Hippocampal formation (tissue), 2 donors: Measurements from ENCODE around the gene CIDEB.

ENCODE experiments used
- DNase-seq, 2 donors: peaks; one replicate each; lab custom pipeline; 2025; lab: John Stamatoyannopoulos, UW

The CIDEB gene

DNA sequence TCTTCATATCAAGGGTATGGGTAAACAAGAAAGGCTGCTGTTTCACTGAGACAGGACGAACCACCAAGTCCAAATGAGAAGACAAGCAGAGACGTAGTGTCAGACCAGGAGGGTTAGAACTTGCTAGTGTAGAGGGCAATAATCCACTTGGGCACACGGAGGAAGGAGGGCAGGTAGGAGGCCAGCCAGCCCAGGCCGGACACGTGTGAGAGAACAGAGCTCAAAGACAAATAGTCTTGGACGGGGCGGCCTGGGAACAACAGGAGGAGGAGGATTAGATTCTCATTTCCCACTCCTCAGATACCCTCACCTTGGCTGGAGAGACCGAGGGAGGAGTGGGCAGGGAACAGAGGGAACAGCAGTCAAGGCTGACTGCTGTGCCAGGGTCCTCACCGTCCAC lies 17.0 kb downstream of the CIDEB start:
- DNase-seq = no peak

DNA sequence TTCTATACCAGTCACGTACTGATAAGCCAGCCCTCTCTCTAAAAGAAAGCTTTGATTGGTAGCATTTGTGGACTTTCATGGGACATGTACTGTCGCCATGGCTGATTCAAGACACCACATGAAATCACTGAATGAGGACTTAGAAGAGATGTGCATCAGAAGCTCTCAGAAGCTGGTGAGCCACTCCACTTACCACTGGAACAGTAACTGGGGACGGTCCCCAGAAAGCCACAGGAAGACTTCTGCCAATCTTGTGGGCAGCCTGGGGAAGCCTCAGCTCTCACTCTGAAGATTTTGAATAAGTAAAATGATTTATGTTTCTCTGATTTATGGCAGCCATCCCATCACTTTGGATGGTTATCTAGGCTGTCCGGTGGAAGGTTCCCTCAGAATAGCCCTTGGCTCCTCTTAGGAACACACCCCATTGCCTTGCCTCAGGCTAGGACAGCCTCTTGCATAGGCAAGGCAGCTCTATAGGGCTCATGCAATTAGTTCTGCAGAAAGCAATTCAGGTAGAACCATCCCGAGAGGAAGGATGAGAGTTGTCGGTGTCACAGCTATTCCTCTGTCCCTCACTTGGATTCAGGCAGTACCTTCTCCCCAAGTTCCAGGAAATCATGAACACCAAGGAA lies 18.0 kb downstream of the CIDEB start:
- DNase-seq = no peak

DNA sequence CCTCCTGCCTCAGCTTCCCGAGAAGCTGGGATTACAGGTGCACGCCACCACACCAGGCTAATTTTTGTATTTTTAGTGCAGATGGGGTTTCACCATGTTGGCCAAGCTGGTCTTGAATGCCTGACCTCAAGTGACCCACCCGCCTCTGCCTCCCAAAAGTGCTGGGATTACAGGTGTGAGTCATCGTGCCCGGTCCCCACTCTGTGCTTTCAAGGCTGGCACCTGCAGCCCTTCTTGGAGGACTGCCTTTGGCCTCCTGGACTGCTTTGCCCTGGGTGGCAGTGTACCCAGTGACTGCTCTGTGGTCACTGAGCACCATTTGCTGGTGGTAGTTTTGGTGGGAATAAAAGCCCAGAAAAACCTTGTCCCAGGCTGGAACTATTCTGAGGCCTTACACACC lies 20.8 kb downstream of the CIDEB start:
- no peak for DNase-seq

DNA sequence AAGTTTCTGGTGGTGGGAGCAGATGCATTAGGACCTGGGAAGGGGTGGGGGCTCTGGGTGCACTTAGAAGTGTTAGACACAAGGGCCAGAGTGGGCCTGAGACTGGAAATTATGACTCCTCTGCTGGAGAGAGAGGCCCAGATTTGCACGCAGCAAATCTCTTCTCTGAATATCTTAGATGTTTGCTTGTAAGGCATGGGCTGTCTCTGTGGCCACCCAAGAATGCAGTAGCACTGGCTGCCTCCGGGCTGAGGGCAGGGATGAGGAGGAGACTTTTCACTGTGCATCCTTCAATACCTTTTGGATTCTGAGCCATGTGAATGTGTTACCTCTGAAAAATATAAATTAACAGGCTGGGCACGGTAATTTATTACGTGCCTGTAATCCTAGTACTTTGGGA lies 22.4 kb downstream of the CIDEB start:
- DNase-seq = no peak

DNA sequence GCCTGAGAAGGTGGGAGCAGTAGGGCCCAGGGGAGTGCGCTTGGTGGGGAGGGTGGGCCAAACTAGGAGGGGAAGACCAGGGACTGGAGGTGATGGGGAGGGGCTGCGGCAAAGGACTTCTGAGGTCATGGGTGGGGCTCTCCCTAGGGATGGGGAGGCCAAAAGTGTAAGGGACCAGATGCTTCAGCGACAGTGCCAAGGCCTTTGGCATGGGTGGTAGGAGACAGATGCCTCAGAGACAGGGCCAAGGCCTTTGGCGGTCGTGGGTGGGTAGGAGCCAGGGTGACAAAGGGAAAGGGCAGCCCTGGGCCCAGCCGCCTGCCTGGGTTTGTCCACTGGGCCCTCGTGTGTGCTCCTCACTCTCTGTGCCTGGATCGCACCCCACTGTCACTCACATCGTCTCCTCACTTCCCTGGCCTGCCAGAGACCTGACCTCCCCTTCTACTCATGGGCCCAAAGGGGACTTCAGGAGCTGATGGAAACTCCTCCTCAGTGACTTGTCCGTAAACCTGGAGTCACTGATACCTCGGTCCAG lies 23.2 kb downstream of the CIDEB start:
- DNase-seq = no peak

DNA sequence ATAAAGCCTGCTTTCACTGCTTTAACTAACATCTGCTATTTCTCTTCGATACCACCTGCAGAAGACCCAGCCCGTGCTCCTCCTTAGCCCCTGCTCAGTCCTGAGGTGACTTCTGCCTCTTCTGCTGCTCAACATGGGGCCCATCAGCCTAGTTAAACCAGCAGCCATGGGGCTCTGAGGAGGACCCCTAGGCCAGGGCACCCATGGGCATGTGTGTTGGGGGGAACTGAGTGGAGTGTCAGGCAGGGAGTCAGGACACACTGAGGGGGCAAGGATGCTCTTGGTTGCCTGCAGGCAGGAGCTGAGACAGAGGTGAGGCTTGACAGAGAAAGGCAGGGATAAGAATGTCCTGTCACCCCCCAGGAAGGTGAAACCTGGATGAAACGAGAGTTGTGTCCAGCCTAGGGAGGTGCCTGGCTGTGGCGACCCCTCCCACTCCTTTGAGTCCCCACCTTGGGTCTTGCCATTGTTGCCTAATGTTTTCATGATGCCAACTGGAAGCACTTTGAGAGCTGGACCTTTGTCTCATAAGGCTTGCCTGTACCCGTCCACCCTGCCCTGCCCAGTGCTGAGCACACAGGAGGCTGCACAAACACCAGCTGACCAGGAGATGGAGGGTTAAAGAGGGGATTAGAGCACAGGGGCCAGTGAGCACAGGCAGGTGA lies 23.8 kb downstream of the CIDEB start:
- DNase-seq = no peak

DNA sequence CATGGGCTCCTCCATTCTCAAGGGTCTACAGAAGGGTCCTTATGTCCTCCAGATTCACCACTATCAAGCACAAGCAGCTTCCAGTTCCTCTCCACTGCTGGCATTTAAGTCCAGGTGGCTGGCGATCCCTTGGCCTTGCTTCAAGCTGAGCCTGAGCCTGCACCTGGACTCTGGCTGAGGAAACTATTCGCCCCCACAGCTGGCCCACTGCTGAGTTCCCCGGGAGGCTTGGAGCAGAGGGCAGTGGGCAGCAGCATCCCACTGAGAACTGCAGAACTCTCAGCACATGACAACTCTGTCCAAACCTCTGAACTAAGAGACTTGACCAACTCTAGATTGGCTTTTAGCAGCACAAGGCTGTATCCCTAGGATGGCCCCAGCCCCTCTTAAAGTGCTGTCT lies 25.0 kb downstream of the CIDEB start:
- no peak for DNase-seq

DNA sequence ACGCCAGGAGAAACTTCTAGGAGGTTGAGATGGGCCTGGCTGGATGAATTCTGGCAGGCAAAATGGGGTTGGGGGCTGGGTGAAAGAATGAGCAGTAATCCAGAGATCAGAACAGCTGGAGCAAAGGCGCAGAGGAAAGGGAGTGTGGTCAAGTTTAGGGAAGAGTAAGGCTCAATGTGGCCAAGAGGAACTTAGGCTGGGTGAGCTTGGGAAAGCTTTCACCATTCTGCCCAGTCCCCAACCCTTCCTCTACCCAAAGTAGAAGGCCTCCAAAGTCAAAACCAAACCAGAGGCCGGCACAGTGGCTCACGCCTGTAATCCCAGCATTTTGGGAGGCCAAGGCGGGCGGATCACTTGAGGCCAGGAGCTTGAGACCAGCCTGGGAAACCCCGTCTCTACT lies 26.1 kb downstream of the CIDEB start:
- DNase-seq = no peak

DNA sequence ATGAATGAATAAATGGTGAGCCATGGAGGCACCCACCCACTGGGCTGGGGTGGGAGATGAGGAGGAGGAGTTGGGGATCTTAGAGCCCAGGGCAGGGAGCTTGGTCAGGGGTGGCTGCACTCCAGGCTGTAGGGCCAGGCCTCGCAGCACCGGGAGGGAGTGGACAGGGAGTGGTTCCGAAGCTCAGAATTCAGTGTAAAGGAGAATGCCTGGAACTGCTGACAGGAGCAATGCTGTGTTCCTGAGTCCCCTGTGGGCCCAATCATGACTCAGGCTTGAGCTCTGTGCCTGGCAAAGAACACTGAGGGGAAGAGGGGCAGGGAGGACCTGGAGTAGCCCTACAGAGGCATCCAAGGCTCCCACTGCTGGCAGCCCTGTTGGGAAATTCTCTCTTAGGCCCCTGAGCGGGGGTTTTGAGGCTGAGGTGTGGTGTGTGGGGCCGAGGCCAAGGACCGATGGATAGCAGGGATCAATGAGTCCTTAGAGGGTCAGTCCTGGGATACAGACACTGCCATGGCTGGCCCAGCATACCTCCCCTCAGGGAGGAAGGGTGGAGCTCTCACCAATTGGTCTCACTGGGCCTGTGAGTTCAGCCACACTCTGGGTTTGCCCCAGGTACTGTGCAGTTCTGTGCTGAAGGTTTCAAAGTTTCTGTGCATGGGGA lies 26.8 kb downstream of the CIDEB start:
- DNase-seq = no peak

DNA sequence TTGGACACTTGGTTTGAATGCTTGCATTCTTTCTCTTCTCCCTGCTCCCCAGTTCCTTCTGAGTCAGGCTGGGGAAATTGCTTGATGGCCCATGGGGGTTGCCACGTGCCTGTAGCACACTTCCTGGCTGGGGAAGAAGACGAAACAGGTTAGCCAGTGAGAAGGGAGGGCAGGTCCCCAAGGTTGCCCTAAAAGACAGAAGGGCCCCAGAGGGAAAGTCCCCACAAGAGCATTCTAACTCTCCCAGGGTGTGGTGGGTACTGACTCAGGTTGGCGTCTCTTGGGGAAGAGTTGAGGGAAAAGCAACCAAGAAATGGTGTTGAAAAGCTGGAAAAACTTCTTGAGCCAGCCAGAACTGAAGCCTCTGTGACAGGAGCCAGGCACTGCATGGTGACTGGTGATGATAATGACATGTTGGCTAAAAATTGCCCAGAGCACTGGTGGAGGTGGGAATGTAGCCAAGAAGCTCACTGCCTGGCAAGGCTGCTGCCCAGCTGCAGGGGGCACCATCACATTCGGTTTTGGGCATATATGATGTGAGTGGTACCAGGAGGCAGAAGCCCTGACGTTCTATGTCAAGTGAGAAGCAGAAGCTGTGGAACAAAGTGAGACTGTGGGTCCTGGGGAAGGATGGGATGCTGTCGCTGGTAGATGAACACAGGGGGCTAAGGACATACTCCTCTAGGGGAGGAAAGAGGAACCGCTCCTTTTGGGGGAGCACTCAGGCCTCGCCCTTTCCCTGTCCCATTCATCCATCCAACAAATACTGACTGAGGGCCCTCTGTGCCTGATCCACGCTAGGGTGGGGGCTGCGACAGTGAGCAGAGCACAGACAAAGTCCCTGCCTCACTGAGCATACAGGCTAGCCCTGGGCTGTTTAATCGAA lies 28.2 kb downstream of the CIDEB start:
- peak; percentile 17 to 43 for DNase-seq

DNA sequence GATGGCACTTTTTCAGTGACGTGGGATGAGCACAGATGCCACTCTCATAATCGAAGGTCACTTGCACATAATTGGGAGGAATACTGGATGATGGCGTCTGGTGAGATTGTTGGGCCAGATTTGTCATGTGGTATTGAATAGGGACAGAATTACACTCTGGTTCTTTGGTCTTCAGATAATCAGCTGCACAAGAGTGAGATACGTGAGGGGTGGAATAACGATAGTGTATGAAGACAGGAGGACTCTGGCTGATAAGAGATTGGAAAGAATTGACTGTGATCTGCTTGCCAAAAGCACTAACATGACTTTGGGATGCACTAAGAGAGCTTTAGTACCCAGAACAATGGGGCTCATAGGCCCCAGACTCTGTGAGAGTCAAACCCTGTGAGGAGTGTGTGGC lies 29.4 kb downstream of the CIDEB start:
- DNase-seq = no peak

DNA sequence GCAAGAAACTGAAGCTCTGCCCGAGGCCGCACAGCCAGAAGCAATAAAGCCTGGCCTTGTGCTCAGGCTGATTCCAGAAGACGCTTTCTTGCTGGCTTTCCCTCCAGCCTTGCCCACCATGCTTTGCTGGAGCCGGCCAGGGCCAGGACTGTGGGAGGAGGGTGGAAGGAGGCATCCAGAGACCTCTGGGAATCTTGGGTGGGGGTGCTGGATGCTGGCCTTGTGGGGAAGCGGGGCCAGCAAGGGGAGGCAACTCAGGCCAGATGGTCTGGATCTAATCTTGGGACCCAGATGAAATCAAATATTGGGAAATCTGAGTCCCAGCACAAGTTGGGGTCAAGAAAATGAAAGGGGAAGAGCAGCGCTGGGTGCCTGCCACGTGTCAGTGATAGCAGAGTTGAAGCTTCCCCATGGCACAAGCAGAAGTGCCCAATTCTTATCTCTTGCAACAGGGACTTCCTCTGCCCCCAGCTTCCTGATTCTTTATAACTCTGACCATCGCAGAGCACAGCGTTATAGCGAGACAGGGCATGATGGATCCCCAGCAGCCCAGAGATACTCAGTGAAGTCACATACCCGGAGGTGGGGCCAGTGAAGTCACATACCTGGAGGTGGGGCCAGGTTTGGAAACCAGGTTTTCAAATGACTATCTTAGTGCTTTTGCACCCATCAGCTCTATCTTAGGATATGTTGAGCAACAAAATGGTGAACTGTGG lies 30.0 kb downstream of the CIDEB start:
- no peak for DNase-seq

DNA sequence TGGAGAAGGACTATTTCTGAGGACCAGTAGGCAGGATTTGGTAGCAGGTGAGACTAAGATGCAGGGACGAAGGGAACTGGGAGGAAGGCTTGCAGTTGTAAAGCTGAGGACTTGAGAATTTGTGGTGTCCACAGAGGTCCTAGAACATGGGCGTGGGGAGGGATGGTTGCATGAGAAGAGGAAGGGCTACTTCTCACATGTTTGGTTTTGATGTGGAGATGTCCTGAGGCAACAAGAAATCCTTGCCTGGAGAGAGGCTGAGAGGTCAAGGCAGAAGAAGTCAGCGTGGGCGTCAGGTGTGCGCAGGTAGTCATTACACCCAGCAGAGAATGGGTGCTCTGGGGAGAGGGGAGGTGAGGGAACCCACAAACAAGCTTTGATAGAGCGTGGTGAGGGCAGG lies 30.7 kb downstream of the CIDEB start:
- DNase-seq = no peak

DNA sequence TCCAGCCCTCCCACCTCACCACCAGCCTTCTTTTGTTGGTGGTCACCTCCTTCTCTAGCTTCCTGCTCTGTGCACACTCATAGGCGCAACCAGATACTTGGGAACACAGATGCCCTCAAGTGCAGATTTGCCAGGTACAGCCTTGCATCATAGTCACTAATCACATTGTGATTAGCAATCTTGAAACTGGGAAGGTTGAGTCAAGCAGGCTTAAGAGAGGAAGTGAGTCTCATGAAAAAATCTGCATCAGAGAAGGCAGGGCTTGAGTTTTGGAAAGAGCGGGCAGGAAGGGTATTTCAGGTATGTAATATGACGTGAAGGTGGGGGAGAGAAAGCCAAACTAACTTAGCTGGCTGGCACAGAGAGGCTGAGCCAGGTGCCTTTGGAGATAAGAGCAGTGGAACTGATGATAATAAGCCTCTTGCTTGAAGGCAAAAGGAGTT lies 33.7 kb downstream of the CIDEB start:
- no peak for DNase-seq

DNA sequence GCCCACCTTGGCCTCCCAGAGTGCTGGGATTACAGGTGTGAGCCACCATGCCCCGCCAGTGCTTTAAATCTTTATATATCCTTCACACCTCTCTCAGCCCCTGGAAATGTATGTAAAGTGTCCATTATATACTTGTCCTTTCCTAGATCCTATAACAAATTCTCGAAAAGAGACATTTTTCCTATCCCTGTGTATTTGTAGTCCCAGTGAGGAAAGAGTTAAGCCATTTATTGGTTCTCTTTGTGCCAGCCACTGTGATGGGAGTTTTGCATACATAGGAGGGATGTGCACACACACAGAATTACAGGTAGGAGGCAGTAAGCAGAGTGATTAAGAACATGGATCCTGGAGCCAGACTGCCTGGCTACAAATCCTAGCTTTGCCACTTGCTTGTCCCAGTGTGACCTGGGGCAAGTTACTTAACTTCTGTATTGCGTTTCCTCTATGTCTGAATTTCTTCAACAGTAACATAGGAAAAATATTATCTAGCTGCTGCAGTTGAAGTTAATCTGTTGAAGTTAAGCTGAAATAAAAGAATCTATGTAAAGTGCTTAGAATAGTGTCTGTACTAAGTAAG lies 34.3 kb downstream of the CIDEB start:
- DNase-seq = no peak

DNA sequence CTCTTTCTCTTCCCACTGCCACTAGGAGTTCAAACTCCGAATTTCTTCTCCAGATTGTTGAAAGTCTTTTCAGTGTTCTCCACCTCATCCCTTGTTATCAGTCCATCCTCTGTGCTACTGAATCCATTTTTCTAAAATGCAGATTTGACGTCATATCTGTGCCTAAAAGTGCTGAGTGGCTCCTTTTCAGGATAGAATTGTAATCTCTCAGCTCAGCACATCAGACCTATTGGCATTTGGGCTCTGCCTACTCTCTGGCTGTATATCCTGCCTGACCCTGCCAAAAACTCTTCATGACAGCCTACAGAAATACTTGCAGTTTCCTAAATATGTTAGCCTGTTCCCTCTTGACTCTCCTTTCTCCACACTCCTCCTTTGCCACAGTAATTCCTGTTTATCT lies 35.3 kb downstream of the CIDEB start:
- DNase-seq = no peak

DNA sequence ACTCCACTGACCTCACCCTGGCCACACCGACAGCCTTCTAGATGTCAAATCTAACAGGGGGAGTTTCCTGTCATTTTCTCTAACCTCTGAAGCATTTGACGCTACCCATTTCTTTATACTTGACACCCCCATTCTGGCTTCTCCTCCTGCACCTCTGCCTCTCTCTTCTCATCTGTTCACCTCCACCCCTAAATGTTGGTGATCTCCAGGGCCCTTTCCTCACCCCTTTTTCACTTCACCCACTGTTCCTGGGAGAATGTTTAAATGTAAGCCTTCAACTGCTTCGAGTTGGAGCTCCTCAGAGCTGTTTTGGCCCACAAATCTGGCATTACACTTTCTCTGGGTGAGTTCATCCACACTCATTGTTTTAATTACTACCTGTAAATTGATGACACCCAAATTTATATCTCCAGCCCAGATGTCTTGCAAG lies 35.9 kb downstream of the CIDEB start:
- DNase-seq = no peak

DNA sequence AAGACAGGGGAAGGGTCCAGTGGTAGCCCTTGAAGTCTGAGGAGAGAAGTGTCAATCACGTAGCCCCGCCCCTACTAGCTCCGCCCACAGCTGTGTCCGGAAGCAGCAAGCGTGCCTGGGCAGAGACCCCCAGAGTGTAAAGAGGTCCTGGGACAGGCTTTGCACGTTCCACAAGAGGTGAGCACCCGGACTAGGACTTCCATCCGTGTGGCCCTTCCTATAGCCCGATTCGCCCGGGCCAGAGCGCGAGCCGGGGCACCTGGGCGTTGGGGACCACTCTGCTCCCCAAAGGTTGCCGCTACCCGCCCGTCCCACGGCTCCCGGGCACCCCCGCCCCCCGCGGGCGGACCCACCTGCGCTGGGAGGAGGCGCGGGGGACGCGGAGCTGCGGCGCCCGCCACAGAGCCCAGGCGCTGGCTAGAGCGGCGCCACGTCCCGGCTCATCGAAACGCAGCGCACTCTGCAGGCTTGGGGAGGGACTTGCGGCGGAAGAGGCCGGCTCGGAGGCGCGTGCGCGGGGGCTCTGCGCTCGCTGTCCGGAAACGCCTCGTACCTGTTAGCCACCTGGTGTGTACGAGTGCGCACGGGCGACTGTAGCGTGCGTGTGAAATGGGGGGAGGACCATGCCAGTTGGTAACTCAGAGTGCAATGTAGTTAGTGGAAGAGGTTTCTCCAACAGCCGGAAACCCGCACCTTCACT lies 36.5 kb downstream of the CIDEB start, which contains the start of gene RABGGTA:
Gene RABGGTA (minus strand): TSS at position 464 of the 700 bp plus-strand sequence. CDS start 482 bp downstream, outside the sequence.
- DNase-seq = peak; percentile 79 to 86

DNA sequence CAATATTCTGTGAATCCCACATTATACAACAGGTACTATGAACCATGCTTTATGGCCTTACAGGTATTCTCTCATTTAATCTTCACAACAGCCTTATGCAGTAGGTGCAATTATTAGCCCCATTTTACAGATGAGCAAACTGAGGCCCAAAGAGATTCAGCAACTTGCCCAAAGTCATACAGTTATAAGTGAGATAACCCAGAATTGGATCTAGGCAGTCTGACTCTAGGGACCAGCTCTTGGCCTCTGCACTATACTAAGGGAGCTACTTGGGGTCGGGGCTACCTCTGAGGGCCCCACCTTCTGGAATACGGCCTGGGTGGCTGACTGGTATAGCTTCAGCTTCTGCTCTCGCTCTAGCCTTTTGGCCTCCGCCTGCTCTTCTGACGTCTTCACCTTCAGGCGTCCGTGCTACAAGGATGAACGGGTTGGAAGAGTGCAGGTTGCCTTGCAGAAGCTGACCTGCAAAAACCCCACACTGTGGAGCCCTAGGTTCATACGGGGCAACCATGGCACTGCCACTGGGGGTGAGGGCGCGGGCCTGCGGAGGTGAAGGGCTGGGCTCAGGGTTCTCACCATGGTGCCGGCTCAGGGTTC lies 37.1 kb downstream of the CIDEB start:
- no peak for DNase-seq
